ENCODE results near the gene PFKP.

Gene PFKP

DNA sequence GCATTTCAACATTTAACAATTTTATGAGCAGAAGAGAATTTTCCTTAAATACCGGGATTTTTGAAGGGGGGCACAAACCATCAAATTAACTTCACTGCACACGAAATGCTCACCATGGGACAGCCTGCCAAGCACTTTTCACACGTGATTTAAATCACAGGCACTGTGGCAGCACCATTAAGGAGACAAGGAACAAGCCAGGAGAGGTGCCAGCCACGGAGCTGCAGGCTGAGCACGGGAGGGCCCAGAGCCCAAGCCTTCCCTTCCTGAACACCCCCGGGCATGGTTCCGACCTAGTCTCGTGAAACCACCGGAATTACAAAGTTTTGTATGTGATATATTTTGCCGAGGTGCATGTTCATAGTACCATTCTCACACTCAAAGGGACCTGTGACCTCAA, 91.8 kb downstream of the PFKP start:
- no peak overlapping the region for H3K4me3 ChIP-seq (ENCODE audit: low read depth, low read length)
- no peak for TF ChIP-seq POLR2A (IDR thresholded peaks at IDR 0.05; ENCODE audit: extremely low read depth, insufficient read length)
- TF ChIP-seq, protein P1, sequence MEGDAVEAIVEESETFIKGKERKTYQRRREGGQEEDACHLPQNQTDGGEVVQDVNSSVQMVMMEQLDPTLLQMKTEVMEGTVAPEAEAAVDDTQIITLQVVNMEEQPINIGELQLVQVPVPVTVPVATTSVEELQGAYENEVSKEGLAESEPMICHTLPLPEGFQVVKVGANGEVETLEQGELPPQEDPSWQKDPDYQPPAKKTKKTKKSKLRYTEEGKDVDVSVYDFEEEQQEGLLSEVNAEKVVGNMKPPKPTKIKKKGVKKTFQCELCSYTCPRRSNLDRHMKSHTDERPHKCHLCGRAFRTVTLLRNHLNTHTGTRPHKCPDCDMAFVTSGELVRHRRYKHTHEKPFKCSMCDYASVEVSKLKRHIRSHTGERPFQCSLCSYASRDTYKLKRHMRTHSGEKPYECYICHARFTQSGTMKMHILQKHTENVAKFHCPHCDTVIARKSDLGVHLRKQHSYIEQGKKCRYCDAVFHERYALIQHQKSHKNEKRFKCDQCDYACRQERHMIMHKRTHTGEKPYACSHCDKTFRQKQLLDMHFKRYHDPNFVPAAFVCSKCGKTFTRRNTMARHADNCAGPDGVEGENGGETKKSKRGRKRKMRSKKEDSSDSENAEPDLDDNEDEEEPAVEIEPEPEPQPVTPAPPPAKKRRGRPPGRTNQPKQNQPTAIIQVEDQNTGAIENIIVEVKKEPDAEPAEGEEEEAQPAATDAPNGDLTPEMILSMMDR (IDR thresholded peaks at IDR 0.05; ENCODE audit: low read depth, low read length) = no peak
- TF ChIP-seq MYC (IDR thresholded peaks at IDR 0.05; ENCODE audit: low read depth, low read length) = no peak
- TF ChIP-seq, protein P2, sequence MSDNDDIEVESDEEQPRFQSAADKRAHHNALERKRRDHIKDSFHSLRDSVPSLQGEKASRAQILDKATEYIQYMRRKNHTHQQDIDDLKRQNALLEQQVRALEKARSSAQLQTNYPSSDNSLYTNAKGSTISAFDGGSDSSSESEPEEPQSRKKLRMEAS (IDR thresholded peaks at IDR 0.05; ENCODE audit: low read depth, low read length) = no peak
- no peak for DNase-seq (ENCODE audit: low read depth)

GRCh38 chr10:3162533-3162932, 95.2 kb downstream of the PFKP start:
- no peak for DNase-seq (ENCODE audit: low read depth)
- TF ChIP-seq, protein P1 (IDR thresholded peaks at IDR 0.05; ENCODE audit: low read depth, low read length) = peak; percentile 17
- TF ChIP-seq, protein P2 (IDR thresholded peaks at IDR 0.05; ENCODE audit: low read depth, low read length) = no peak
- no peak overlapping the region for H3K4me3 ChIP-seq (ENCODE audit: low read depth, low read length)

DNA sequence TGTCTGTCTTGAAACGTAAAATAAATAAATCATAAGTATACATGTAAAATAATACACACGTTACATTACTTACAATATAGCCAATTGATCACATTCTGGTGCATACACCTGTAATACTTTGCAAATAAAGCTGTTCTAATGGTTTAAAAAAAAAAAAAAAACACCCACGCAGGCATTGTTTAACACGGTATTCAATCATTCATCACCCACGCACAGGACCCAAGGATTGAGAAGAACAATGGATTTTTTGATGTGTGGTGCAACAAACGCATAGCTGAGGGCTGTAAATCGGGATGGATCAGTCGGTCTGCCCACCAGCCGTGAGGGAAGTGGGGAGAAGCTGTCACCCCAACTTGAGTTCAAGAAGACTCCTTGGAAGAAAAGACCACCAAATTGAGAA, 96.5 kb downstream of the PFKP start:
- TF ChIP-seq, protein P1 (IDR thresholded peaks at IDR 0.05; ENCODE audit: low read depth, low read length) = no peak
- TF ChIP-seq MYC (IDR thresholded peaks at IDR 0.05; ENCODE audit: low read depth, low read length) (no peak), POLR2A (IDR thresholded peaks at IDR 0.05; ENCODE audit: extremely low read depth, insufficient read length) (no peak)
- TF ChIP-seq, protein P2 (IDR thresholded peaks at IDR 0.05; ENCODE audit: low read depth, low read length) = no peak
- no peak overlapping the region for H3K4me3 ChIP-seq (ENCODE audit: low read depth, low read length)
- DNase-seq (ENCODE audit: low read depth) = no peak

- H3K4me3 ChIP-seq (ENCODE audit: low read depth, low read length) = no peak overlapping the region
- no peak for DNase-seq (ENCODE audit: low read depth)
- TF ChIP-seq, protein P1 (IDR thresholded peaks at IDR 0.05; ENCODE audit: low read depth, low read length) = no peak
- TF ChIP-seq POLR2A (IDR thresholded peaks at IDR 0.05; ENCODE audit: extremely low read depth, insufficient read length) (no peak), MYC (IDR thresholded peaks at IDR 0.05; ENCODE audit: low read depth, low read length) (no peak)
- TF ChIP-seq, protein P2 (IDR thresholded peaks at IDR 0.05; ENCODE audit: low read depth, low read length) = no peak
Measured at GRCh38 chr10:3165196-3165595, 97.8 kb downstream of the PFKP start.

DNA sequence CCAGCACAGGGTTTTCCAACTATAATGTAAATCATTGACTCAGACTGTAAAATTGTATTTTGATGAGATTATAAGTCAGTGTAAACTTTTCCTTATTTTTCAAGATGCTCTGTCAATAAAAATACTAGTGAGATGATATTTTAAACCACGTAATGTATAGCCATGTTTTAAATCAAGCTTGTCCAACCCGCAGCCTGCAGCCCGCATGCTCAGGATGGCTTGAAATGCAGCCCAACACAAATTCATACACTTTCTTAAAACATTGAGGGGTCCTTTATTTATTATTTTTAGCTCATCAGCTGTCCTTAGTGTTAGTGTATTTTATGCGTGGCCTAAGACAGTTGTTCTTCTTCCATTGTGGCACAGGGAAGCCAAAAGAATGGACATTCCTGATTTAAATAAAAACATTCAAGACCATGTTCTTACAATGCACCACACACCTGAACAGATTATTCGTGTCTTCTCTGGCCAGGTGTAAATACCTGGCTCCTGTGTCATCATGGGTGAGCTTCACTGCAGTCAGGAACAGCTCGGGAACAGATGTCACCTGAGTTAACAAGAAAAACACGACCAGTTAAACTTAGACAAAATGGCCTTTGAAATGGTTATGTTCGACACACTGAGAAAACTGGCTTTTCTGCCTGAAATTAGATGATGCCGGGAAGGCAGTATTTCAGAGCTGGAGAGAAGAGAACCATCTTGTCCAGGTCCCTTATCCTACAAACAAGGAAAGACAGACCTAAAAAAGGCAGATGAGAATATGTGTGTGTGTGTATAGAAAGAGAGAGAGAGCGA, 99.3 kb downstream of the PFKP start:
- TF ChIP-seq MYC (IDR thresholded peaks at IDR 0.05; ENCODE audit: low read depth, low read length) = no peak
- TF ChIP-seq POLR2A (IDR thresholded peaks at IDR 0.05; ENCODE audit: extremely low read depth, insufficient read length) = no peak
- TF ChIP-seq, protein P1 (IDR thresholded peaks at IDR 0.05; ENCODE audit: low read depth, low read length) = no peak
- TF ChIP-seq, protein P2 (IDR thresholded peaks at IDR 0.05; ENCODE audit: low read depth, low read length) = no peak
- H3K4me3 ChIP-seq (ENCODE audit: low read depth, low read length) = no peak overlapping the region
- DNase-seq (ENCODE audit: low read depth) = no peak

Data from NB4 (cell line).